H9 (cell line): Measurements from ENCODE around the gene CCR5. TPM values are rescaled to one million over a fixed set of nuclear protein-coding genes. Genes with fewer than 3 reads are reported as not detected.

Source experiments
- DNase-seq: peaks from one replicate; pipeline ENCODE4 v3.0.0-alpha.2; 2017
- H2AFZ ChIP-seq: one replicate; pipeline ENCODE4 v1.6.1; 2013; ENCODE audit warnings: mild to moderate bottlenecking, low read length, control low read depth, moderate library complexity
- H2AK5ac ChIP-seq: 2 replicates; pipeline ENCODE4 v1.6.1; 2013; ENCODE audit warnings: low read length, control low read depth, mixed read lengths; ENCODE audit not compliant: insufficient read length
- H2BK120ac ChIP-seq: one replicate; pipeline ENCODE4 v1.6.1; 2013; ENCODE audit warnings: low read depth, mild to moderate bottlenecking, low read length, control low read depth, inconsistent platforms; ENCODE audit not compliant: poor library complexity, severe bottlenecking
- H2BK12ac ChIP-seq: 2 replicates; pipeline ENCODE4 v1.6.1; 2013; ENCODE audit warnings: low read length, control low read depth, mixed read lengths, low read depth; ENCODE audit not compliant: insufficient read length
- H2BK15ac ChIP-seq: 2 replicates; pipeline ENCODE4 v1.6.1; 2013; ENCODE audit warnings: low read depth, low read length, control low read depth
- H2BK20ac ChIP-seq: one replicate; pipeline ENCODE4 v1.6.1; 2013; ENCODE audit warnings: low read depth, mild to moderate bottlenecking, low read length, control low read depth, inconsistent platforms; ENCODE audit not compliant: poor library complexity, severe bottlenecking
- H2BK5ac ChIP-seq: 2 replicates; pipeline ENCODE4 v1.6.1; 2013; ENCODE audit warnings: low read length, control low read depth, mixed read lengths; ENCODE audit not compliant: insufficient read length
- H3K14ac ChIP-seq: 2 replicates; pipeline ENCODE4 v1.6.1; 2013; ENCODE audit warnings: low read length, control low read depth; ENCODE audit not compliant: insufficient read depth
- H3K18ac ChIP-seq: 2 replicates; pipeline ENCODE4 v1.6.1; 2013; ENCODE audit warnings: low read depth, mild to moderate bottlenecking, mixed read lengths, low read length, control low read depth; ENCODE audit not compliant: insufficient read length
- H3K23ac ChIP-seq: 2 replicates; pipeline ENCODE4 v1.6.1; 2013; ENCODE audit warnings: low read length, control low read depth, mixed read lengths, low read depth; ENCODE audit not compliant: insufficient read length
- H3K23me2 ChIP-seq: 2 replicates; pipeline ENCODE4 v1.6.1; 2013; ENCODE audit warnings: low read depth, mild to moderate bottlenecking, mixed read lengths, low read length, control low read depth; ENCODE audit not compliant: insufficient read length, poor library complexity, severe bottlenecking
- H3K27ac ChIP-seq: 2 replicates; pipeline ENCODE4 v1.5.1; 2013; ENCODE audit warnings: low read length, control low read depth, mixed read lengths, low read depth; ENCODE audit not compliant: insufficient read length
- H3K27me3 ChIP-seq: 2 replicates; pipeline ENCODE4 v1.6.1; 2013; ENCODE audit warnings: low read length, control low read depth, inconsistent platforms; ENCODE audit not compliant: insufficient read depth
- H3K4ac ChIP-seq: 2 replicates; pipeline ENCODE4 v1.6.1; 2013; ENCODE audit warnings: low read depth, mild to moderate bottlenecking, control low read depth, inconsistent platforms, low read length, moderate library complexity
- H3K4me1 ChIP-seq: 2 replicates; pipeline ENCODE4 v1.6.1; 2013; ENCODE audit warnings: low read length, control low read depth, inconsistent platforms; ENCODE audit not compliant: insufficient read depth
- H3K4me2 ChIP-seq: 2 replicates; pipeline ENCODE4 v1.6.1; 2013; ENCODE audit warnings: low read length, control low read depth, mixed read lengths; ENCODE audit not compliant: insufficient read length, insufficient read depth
- H3K56ac ChIP-seq: 2 replicates; pipeline ENCODE4 v1.6.1; 2013; ENCODE audit warnings: low read depth, mild to moderate bottlenecking, mixed read lengths, low read length, control low read depth; ENCODE audit not compliant: insufficient read length
- H3K79me1 ChIP-seq: 2 replicates; pipeline ENCODE4 v1.6.1; 2013; ENCODE audit warnings: low read depth, mild to moderate bottlenecking, moderate library complexity, low read length, control low read depth, inconsistent platforms; ENCODE audit not compliant: insufficient read depth, poor library complexity, severe bottlenecking
- H3K79me2 ChIP-seq: 2 replicates; pipeline ENCODE4 v1.6.1; 2013; ENCODE audit warnings: low read length, control low read depth, inconsistent platforms; ENCODE audit not compliant: insufficient read depth
- H3K9ac ChIP-seq: 2 replicates; pipeline ENCODE4 v1.6.1; 2013; ENCODE audit warnings: low read length, control low read depth, mixed read lengths; ENCODE audit not compliant: insufficient read length; ENCODE audit errors: extremely low read depth
- H3K9me3 ChIP-seq: one replicate; pipeline ENCODE4 v1.6.1; 2013; ENCODE audit warnings: low read depth, low read length, inconsistent platforms; ENCODE audit not compliant: control insufficient read depth
- H3T11ph ChIP-seq: one replicate; pipeline ENCODE4 v1.6.1; 2013; ENCODE audit warnings: mild to moderate bottlenecking, low read length, control low read depth, inconsistent platforms
- H4K20me1 ChIP-seq: one replicate; pipeline ENCODE4 v1.6.1; 2013; ENCODE audit not compliant: control insufficient read depth, insufficient read length, insufficient read depth
- H4K5ac ChIP-seq: 2 replicates; pipeline ENCODE4 v1.6.1; 2013; ENCODE audit warnings: low read depth, mild to moderate bottlenecking, mixed read lengths, low read length, control low read depth; ENCODE audit not compliant: insufficient read length
- H4K8ac ChIP-seq: replicated peaks from 2 replicates; pipeline ENCODE4 v1.6.1; 2013; ENCODE audit warnings: low read length, control low read depth, mixed read lengths, low read depth; ENCODE audit not compliant: insufficient read length
- H4K91ac ChIP-seq: 2 replicates; pipeline ENCODE4 v1.6.1; 2013; ENCODE audit warnings: low read depth, mild to moderate bottlenecking, moderate library complexity, mixed read lengths, low read length, control low read depth; ENCODE audit not compliant: insufficient read length
- H3K27ac Mint-ChIP-seq, 3 experiments: 2 replicates in 2 of 3; 3 replicates in 1 of 3; pipeline ENCODE4 v1.8.0; 2020 to 2021; ENCODE audit warnings: mixed read lengths in 3 of 3, mild to moderate bottlenecking in 1 of 3, moderate library complexity in 1 of 3
- H3K27me3 Mint-ChIP-seq: 2 replicates; pipeline ENCODE4 v1.8.0; 2021; ENCODE audit warnings: low read depth, mild to moderate bottlenecking, moderate library complexity, mixed read lengths
- H3K36me3 Mint-ChIP-seq, 3 experiments: 2 replicates in 2 of 3; 3 replicates in 1 of 3; pipeline ENCODE4 v1.8.0; 2020 to 2021; ENCODE audit warnings: low read depth in 3 of 3, mixed read lengths in 3 of 3; ENCODE audit not compliant: insufficient read depth in 1 of 3
- H3K4me1 Mint-ChIP-seq, 2 experiments: 2 replicates each; pipeline ENCODE4 v1.8.0; 2020; ENCODE audit warnings: mixed read lengths in 2 of 2
- H3K4me3 Mint-ChIP-seq, 2 experiments: 2 replicates in 1 of 2; 3 replicates in 1 of 2; pipeline ENCODE4 v1.8.0; 2020 to 2021; ENCODE audit warnings: mild to moderate bottlenecking in 2 of 2, mixed read lengths in 2 of 2, moderate library complexity in 1 of 2
- H3K9me3 Mint-ChIP-seq, 2 experiments: 2 replicates in 1 of 2; 3 replicates in 1 of 2; pipeline ENCODE4 v1.8.0; 2020; ENCODE audit warnings: mild to moderate bottlenecking in 2 of 2, mixed read lengths in 2 of 2, moderate library complexity in 1 of 2
- CTCF ChIP-seq: fragments of 200-600 bp; sonication (generic); conservative IDR thresholded peaks from 3 replicates; pipeline ENCODE4 v1.8.0; 2021; ENCODE audit warnings: antibody characterized with exemption, mild to moderate bottlenecking
- WGBS: extraction: QIAGEN DNeasy Blood & Tissue Kit; methylation state at CpG from one replicate; pipeline ENCODE4 v1.1.7; 2013; ENCODE audit warnings: missing lambda C conversion rate, low lambda C conversion rate, mixed read lengths; ENCODE audit not compliant: insufficient read length; ENCODE audit errors: extremely low coverage; 5-methylcytosine and 5-hydroxymethylcytosine counted together
- total RNA-seq: library from RNA; stranded (reverse); gene quantifications from 2 replicates; pipeline ENCODE4 v1.2.1, GENCODE V29; 2021

Gene CCR5
- total RNA-seq, 1 experiment from 2014 or later, result not detected

DNA sequence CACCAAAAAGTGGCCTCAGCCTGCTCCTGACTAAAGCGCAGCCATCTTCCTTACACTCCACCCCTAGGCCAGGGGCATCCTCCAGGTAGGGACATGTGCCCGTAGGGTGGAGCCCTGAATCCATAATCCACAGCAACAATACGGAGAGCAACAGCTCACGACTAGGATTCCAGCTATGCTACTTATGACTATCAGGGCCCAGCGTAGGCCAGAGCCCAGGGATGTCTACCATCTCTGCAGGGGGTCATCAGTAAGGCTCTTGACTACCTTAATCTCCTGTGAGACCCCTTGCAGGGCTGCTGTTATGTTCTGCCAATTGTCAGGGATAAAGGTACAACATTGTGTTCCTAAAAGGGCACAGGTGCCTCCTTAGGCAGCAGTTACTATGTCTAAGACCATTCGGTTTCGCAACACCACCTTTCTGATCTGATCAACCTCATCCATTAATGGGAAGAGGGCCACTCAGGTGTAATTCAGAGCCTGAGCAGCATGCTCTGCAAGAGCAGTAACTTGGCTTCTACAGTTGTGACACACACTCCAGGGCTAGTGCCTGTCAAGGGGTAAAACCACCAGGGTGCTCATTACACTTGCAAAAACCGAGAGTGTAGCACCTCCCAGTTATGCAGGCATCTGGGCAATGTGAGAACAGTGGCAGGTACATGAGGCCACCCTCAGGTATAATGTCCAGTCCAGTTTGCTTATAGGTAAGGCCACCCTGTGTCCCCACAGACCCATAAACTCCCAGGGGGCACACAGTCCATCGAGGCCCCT lies 47.3 kb downstream of the CCR5 start:
- Histone ChIP-seq H3K9ac (no peak overlapping the region), H3K4me1 (peaks cover 4% of the 10 kb centered on the region; the same call in 1 of the 2 replicates), H3K27me3 (no peaks in the 10 kb centered on the region), H3K79me1 (no peaks in the 10 kb centered on the region), H2BK5ac (no peak overlapping the region), H4K20me1 (no peaks in the 10 kb centered on the region), H2BK20ac (no peak overlapping the region), H3K4ac (no peak overlapping the region), H2BK120ac (no peak overlapping the region), H3K18ac (no peak overlapping the region), H4K91ac (no peak overlapping the region), H2BK12ac (no peak overlapping the region), H2AK5ac (no peak overlapping the region), H3K4me2 (no peak overlapping the region), H2BK15ac (no peak overlapping the region), H4K8ac (no peak overlapping the region), H4K5ac (no peak overlapping the region), H3K23ac (no peak overlapping the region), H3K23me2 (no peaks in the 10 kb centered on the region), H3K9me3 (no peaks in the 10 kb centered on the region), H3K56ac (no peak overlapping the region), H3K14ac (no peak overlapping the region), H3K79me2 (no peaks in the 10 kb centered on the region), H2AFZ (no peak overlapping the region), H3K27ac (no peak overlapping the region), H3T11ph (no peak overlapping the region)
- Mint-ChIP-seq H3K4me1 (peaks cover 20% of the 10 kb centered on the region in 2 experiments), H3K27ac (peak overlapping the region in 1 of 3 experiments; percentile 37; a peak in 1 of 7 replicates), H3K9me3 (no peaks in the 10 kb centered on the region; a peak in 1 of 5 replicates), H3K27me3 (no peaks in the 10 kb centered on the region), H3K4me3 (no peak overlapping the region), H3K36me3 (no peaks in the 10 kb centered on the region)
- no CpG with 5 or more reads among the region's 9 CpGs for WGBS
- no peak for TF ChIP-seq CTCF
- peak; percentile 46 for DNase-seq
